Measurements from ENCODE around the gene GDPD5. TPM values are rescaled to one million over a fixed set of nuclear protein-coding genes. Genes with fewer than 3 reads are reported as not detected.

Gene GDPD5
- total and polyA plus RNA-seq, 9 of the 15 experiments (the other 6 are each of a cell fraction or from before 2014, with no cell fraction given), result 0.32 to 27.3 (median 8.0) TPM

DNA sequence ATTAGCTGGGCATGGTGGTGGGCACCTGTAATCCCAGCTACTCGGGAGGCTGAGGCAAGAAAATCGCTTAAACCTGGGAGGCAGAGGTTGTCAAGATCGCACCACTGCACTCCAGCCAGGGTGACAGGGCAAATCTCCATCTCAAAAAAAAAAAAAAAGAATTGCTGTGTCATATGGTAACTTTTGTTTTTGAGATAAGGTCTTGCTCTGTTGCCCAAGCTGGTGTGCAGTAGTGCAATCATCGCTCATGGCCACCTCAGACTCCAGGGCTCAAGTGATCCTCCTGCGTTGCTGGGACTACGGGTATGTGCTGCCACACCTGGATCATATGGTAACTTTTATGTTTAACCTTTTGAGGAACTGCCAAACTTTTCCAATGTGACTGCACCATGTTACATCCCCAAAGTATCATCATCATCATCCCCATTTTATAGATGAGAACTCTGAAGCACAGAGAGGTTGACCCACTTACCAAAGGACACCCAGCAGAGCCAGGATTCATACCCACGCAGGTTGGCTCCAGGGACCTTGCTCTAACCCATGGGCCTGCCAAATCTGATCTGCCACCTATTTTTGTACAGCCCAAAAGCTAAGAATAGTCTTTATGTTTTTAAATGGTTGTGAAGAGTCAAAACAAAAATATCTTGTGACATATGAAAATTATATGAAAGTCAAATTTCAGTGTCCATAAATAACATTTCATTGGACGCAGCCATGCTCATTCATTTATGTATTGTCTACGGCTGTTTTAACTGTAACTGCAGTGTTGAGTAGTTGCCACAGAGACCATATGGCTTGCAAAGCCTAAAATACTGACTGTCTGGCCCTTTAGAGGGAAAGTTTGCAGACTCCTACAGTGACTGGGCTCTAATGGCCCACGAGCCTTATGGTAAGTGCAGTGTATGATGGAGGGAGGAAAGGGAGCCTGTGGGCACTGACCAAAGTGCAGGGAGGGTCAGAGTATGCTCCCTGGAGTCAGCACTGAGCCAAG, 45.3 kb downstream of the GDPD5 start (continued):
- TF ChIP-seq, protein P1, sequence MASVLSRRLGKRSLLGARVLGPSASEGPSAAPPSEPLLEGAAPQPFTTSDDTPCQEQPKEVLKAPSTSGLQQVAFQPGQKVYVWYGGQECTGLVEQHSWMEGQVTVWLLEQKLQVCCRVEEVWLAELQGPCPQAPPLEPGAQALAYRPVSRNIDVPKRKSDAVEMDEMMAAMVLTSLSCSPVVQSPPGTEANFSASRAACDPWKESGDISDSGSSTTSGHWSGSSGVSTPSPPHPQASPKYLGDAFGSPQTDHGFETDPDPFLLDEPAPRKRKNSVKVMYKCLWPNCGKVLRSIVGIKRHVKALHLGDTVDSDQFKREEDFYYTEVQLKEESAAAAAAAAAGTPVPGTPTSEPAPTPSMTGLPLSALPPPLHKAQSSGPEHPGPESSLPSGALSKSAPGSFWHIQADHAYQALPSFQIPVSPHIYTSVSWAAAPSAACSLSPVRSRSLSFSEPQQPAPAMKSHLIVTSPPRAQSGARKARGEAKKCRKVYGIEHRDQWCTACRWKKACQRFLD (CRISPR knock-in tag; IDR thresholded peaks at IDR 0.05), result 0 out of 2 replicates have a peak, but pooled peaks have one; percentile 71
- no peak for TF ChIP-seq ZNF583 (CRISPR knock-in tag; IDR thresholded peaks at IDR 0.05)
- TF ChIP-seq NEUROD1 (IDR thresholded peaks at IDR 0.05; ENCODE audit: borderline replicate concordance, low read depth, low read length, partially characterized antibody), result peak; percentile 55
- peak; percentile 43; the same call in 1 of the 2 replicates for TF ChIP-seq ZEB2 (IDR thresholded peaks at IDR 0.05)
- TF ChIP-seq, protein P2, sequence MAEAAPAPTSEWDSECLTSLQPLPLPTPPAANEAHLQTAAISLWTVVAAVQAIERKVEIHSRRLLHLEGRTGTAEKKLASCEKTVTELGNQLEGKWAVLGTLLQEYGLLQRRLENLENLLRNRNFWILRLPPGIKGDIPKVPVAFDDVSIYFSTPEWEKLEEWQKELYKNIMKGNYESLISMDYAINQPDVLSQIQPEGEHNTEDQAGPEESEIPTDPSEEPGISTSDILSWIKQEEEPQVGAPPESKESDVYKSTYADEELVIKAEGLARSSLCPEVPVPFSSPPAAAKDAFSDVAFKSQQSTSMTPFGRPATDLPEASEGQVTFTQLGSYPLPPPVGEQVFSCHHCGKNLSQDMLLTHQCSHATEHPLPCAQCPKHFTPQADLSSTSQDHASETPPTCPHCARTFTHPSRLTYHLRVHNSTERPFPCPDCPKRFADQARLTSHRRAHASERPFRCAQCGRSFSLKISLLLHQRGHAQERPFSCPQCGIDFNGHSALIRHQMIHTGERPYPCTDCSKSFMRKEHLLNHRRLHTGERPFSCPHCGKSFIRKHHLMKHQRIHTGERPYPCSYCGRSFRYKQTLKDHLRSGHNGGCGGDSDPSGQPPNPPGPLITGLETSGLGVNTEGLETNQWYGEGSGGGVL (CRISPR knock-in tag; IDR thresholded peaks at IDR 0.05), result no peak
- no peak for TF ChIP-seq HNRNPLL (IDR thresholded peaks at IDR 0.05; ENCODE audit: low read depth, low read length, poor library complexity, severe bottlenecking)
- TF ChIP-seq CBX1 (IDR thresholded peaks at IDR 0.05; ENCODE audit: low read depth), result peak; percentile 81; the same call in 1 of the 2 replicates
- TF ChIP-seq ZNF644 (tag; IDR thresholded peaks at IDR 0.05; ENCODE audit: low read depth), result peak; percentile 44; the same call in 1 of the 2 replicates
- peak; percentile 67 for TF ChIP-seq ZNF121 (CRISPR knock-in tag; conservative IDR thresholded peaks at IDR 0.05)
- TF ChIP-seq BCOR (IDR thresholded peaks at IDR 0.05), result peak; percentile 100
- TF ChIP-seq NFE2 (IDR thresholded peaks at IDR 0.05; ENCODE audit: low read depth), result peak; percentile 99
- TF ChIP-seq POLR2A (conservative IDR thresholded peaks at IDR 0.05), result no peak
- peak; percentile 53; the same call in 1 of the 2 replicates for TF ChIP-seq JUN (IDR thresholded peaks at IDR 0.05; ENCODE audit: borderline replicate concordance, low read depth, low read length)
- TF ChIP-seq JUN (CRISPR knock-in tag; IDR thresholded peaks at IDR 0.05; ENCODE audit: borderline replicate concordance), result no peak
- peak; percentile 60; the same call in 1 of the 2 replicates for TF ChIP-seq SMAD4 (CRISPR knock-in tag; conservative IDR thresholded peaks at IDR 0.05)
- TF ChIP-seq NFATC3 (IDR thresholded peaks at IDR 0.05), result no peak
- TF ChIP-seq RAD51 (IDR thresholded peaks at IDR 0.05; ENCODE audit: borderline replicate concordance, low read depth), result peak; percentile 43; the same call in 1 of the 2 replicates
- no peak for TF ChIP-seq MBD2 (IDR thresholded peaks at IDR 0.05; ENCODE audit: borderline replicate concordance, low read depth)
- TF ChIP-seq FOXJ2 (tag; IDR thresholded peaks at IDR 0.05), result peak; percentile 76
- TF ChIP-seq MAFG (tag; conservative IDR thresholded peaks at IDR 0.05), result peak; percentile 98
- TF ChIP-seq, protein P3, sequence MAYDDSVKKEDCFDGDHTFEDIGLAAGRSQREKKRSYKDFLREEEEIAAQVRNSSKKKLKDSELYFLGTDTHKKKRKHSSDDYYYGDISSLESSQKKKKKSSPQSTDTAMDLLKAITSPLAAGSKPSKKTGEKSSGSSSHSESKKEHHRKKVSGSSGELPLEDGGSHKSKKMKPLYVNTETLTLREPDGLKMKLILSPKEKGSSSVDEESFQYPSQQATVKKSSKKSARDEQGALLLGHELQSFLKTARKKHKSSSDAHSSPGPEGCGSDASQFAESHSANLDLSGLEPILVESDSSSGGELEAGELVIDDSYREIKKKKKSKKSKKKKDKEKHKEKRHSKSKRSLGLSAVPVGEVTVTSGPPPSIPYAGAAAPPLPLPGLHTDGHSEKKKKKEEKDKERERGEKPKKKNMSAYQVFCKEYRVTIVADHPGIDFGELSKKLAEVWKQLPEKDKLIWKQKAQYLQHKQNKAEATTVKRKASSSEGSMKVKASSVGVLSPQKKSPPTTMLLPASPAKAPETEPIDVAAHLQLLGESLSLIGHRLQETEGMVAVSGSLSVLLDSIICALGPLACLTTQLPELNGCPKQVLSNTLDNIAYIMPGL (CRISPR knock-in tag; IDR thresholded peaks at IDR 0.05), result no peak
- peak; percentile 99 for TF ChIP-seq SMARCA5 (IDR thresholded peaks at IDR 0.05)
- peak; percentile 96 for TF ChIP-seq DPF2 (IDR thresholded peaks at IDR 0.05)
- TF ChIP-seq SOX6 (IDR thresholded peaks at IDR 0.05), result peak; percentile 85
- peak; percentile 73 for TF ChIP-seq CREM (IDR thresholded peaks at IDR 0.05; ENCODE audit: low read depth)
- no peak for TF ChIP-seq CREB1 (IDR thresholded peaks at IDR 0.05)
- 0 out of 2 replicates have a peak, but pooled peaks have one; percentile 33 for TF ChIP-seq CREB1 (CRISPR knock-in tag; IDR thresholded peaks at IDR 0.05)
